Stimulated activated CD4-positive, alpha-beta T cell treated with anti-CD3 and anti-CD28 coated beads, Interleukin-2, amount 100 ng/mL, for 24 hours (primary cell): ENCODE results near the gene HGD.
"Not testable (repeated sequence)": the region's sequence is repeated elsewhere in the genome, so short reads cannot be mapped to it uniquely, and the experiment has no call there.

Experiments used
- DNase-seq, 2 donors: peaks; one replicate each; pipeline ENCODE4 v3.0.0-alpha.2; 2020

The HGD gene

GRCh38 chr3:120678984-120679383 lies 3.1 kb downstream of the HGD start:
- DNase-seq, result no peak

- no peak for DNase-seq
These were observed 3.6 kb downstream of the HGD start for GRCh38 chr3:120678331-120678947.

GRCh38 chr3:120677193-120677592 lies 4.8 kb downstream of the HGD start:
- not testable (repeated sequence) for DNase-seq

- no peak for DNase-seq
These were observed 8.9 kb downstream of the HGD start for GRCh38 chr3:120673116-120673515.

GRCh38 chr3:120670576-120670975 lies 11.5 kb downstream of the HGD start:
- DNase-seq, result no peak

- no peak for DNase-seq
These were observed 17.1 kb downstream of the HGD start for GRCh38 chr3:120664926-120665325.

- no peak for DNase-seq
These were observed 20.1 kb downstream of the HGD start for GRCh38 chr3:120661945-120662344.

- no peak for DNase-seq
These were observed 20.7 kb downstream of the HGD start for GRCh38 chr3:120661106-120661905.

- no peak for DNase-seq
These were observed 22.2 kb downstream of the HGD start for GRCh38 chr3:120659834-120660233.

- no peak for DNase-seq
These were observed 22.8 kb downstream of the HGD start for GRCh38 chr3:120659285-120659684.

- no peak for DNase-seq
These were observed 29.0 kb downstream of the HGD start for GRCh38 chr3:120652896-120653545.

GRCh38 chr3:120652281-120652680 lies 29.8 kb downstream of the HGD start:
- no peak for DNase-seq

- no peak for DNase-seq
These were observed 31.7 kb downstream of the HGD start for GRCh38 chr3:120650311-120650710.

GRCh38 chr3:120649830-120650233 lies 32.2 kb downstream of the HGD start:
- no peak for DNase-seq

- no peak for DNase-seq
These were observed 33.7 kb downstream of the HGD start for GRCh38 chr3:120648290-120648689.

- no peak for DNase-seq
These were observed 35.1 kb downstream of the HGD start for GRCh38 chr3:120646771-120647432.

- no peak for DNase-seq
These were observed 36.8 kb downstream of the HGD start for GRCh38 chr3:120645083-120645845.

GRCh38 chr3:120642368-120642948 lies 39.6 kb downstream of the HGD start:
- DNase-seq, result no peak

- DNase-seq, result no peak
These were observed 40.3 kb downstream of the HGD start for GRCh38 chr3:120641696-120642246.

GRCh38 chr3:120640231-120640630 lies 41.8 kb downstream of the HGD start:
- DNase-seq, result no peak

- DNase-seq, result not testable (repeated sequence)
These were observed 43.2 kb downstream of the HGD start for GRCh38 chr3:120638820-120639219.
